SK-N-MC (cell line): ENCODE data around the gene STX8.

Source experiments
- DNase-seq: peaks from one replicate; pipeline ENCODE4 v3.0.0-alpha.2; 2011; ENCODE audit warnings: low read depth, low spot score
- H3K27ac ChIP-seq: fragments of 200-600 bp; sonication (generic); 2 replicates; pipeline ENCODE4 v1.5.1; 2016; ENCODE audit warnings: mixed run types
- H3K36me3 ChIP-seq: fragments of 200-600 bp; sonication (generic); 2 replicates; pipeline ENCODE4 v1.6.1; 2017; ENCODE audit warnings: antibody characterized with exemption, low read length, mixed read lengths; ENCODE audit not compliant: insufficient read depth
- H3K4me3 ChIP-seq: fragments of 200-600 bp; sonication (generic); 2 replicates; pipeline ENCODE4 v1.5.1; 2016
- H3K9ac ChIP-seq: fragments of 200-600 bp; sonication (generic); 2 replicates; pipeline ENCODE4 v1.8.0; 2017; ENCODE audit warnings: mixed run types, mixed read lengths; ENCODE audit not compliant: insufficient read length
- H3K9me3 ChIP-seq: fragments of 200-600 bp; sonication (generic); 2 replicates; pipeline ENCODE4 v1.6.1; 2017; ENCODE audit warnings: low read depth, mild to moderate bottlenecking, antibody characterized with exemption, low read length, moderate library complexity, mixed read lengths
- EZH2 ChIP-seq: fragments of 200-600 bp; sonication (generic); IDR thresholded peaks from one replicate; pipeline ENCODE4 v1.6.1; 2017; ENCODE audit warnings: antibody characterized with exemption

STX8 gene

DNA sequence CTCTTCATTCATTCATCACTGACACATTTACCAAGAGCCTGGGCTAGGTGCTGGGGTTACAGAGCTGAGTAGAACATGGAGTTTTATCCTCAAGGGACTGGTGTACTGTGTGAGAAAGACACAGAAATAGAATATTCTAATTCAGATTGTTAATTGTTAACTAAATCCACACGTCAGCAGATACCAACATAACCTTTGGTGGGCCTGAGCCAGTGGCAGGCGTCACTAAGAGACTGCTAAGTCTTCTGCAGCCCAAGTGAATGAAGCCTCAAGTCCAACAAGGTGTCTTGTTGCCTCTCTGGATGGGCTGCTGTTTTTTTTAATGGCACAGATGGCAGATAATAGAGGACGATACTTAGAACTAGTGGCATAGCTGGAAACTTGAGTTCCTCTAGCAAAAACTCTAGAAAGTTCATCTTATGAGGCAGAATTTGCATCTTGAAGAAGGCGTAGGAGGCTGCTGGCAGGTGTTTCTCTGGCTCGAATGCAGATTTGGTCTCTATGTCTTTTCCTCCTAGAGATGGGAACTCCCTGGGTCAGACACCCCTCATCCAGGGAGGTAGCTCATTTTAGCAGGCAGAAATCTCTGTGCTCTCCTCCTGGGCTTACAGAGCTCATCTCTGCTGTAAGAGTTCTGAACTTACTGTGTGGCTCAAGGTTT lies 374.8 kb downstream of the STX8 start:
- TF ChIP-seq EZH2: no peak
- Histone ChIP-seq H3K4me3 (no peak overlapping the region), H3K27ac (no peak overlapping the region), H3K36me3 (no peaks in the 10 kb centered on the region), H3K9ac (no peak overlapping the region), H3K9me3 (no peaks in the 10 kb centered on the region)
- no peak for DNase-seq
